HG03521 (cell line): ENCODE results near the gene PGM2.

Source experiments
- ATAC-seq: cut with Tn5 transposase; IDR thresholded peaks from one replicate; pipeline ENCODE4 v1.9.1; 2021; ENCODE audit warnings: mild to moderate bottlenecking, moderate library complexity; ENCODE audit not compliant: unreplicated experiment

Gene PGM2

GRCh38 chr4:37896206-37896860 lies 69.8 kb downstream of the PGM2 start:
- no peak for ATAC-seq

GRCh38 chr4:37902212-37902611 lies 75.7 kb downstream of the PGM2 start:
- no peak for ATAC-seq

- no peak for ATAC-seq
Observed at GRCh38 chr4:37902738-37903693, 76.5 kb downstream of the PGM2 start.

- no peak for ATAC-seq
Observed at GRCh38 chr4:37903901-37904300, 77.4 kb downstream of the PGM2 start.

- no peak for ATAC-seq
Observed at GRCh38 chr4:37904824-37905223, 78.3 kb downstream of the PGM2 start.

GRCh38 chr4:37905533-37906169 lies 79.2 kb downstream of the PGM2 start:
- ATAC-seq: no peak

GRCh38 chr4:37908488-37909331 lies 82.2 kb downstream of the PGM2 start:
- no peak for ATAC-seq

GRCh38 chr4:37909332-37910090 lies 83.0 kb downstream of the PGM2 start:
- no peak for ATAC-seq

- ATAC-seq: no peak
Observed at GRCh38 chr4:37910091-37910486, 83.6 kb downstream of the PGM2 start.
